KOPT-K1 (cell line): ENCODE data around the gene FOXK1.
"Not testable (repeated sequence)": the region's sequence is repeated elsewhere in the genome, so short reads cannot be mapped to it uniquely, and the experiment has no call there.

ENCODE experiments used
- H3K27ac ChIP-seq: fragments of 200-600 bp; sonication (generic); 2 replicates; pipeline ENCODE4 v1.5.1; 2016; ENCODE audit warnings: antibody characterized with exemption, mild to moderate bottlenecking, low read depth, low read length; ENCODE audit not compliant: poor library complexity, severe bottlenecking
- H3K36me3 ChIP-seq: fragments of 200-600 bp; sonication (generic); 2 replicates; pipeline ENCODE4 v1.5.1; 2017; ENCODE audit warnings: antibody characterized with exemption, mild to moderate bottlenecking, low read length, moderate library complexity; ENCODE audit not compliant: insufficient read depth
- H3K9me3 ChIP-seq: fragments of 200-600 bp; sonication (generic); 2 replicates; pipeline ENCODE4 v1.5.1; 2017; ENCODE audit warnings: antibody characterized with exemption, low read length, mild to moderate bottlenecking; ENCODE audit not compliant: insufficient read depth, poor library complexity, severe bottlenecking

FOXK1 gene

GRCh38 chr7:4791101-4791737 is 109.1 kb downstream of the FOXK1 start:
- Histone ChIP-seq H3K36me3 (peaks cover 74% of the 10 kb centered on the region), H3K27ac (no peak overlapping the region), H3K9me3 (no peaks in the 10 kb centered on the region)

- Histone ChIP-seq H3K36me3 (peaks cover 67% of the 10 kb centered on the region), H3K27ac (no peak overlapping the region), H3K9me3 (no peaks in the 10 kb centered on the region)
Observed at GRCh38 chr7:4791738-4792536, 109.8 kb downstream of the FOXK1 start.

DNA sequence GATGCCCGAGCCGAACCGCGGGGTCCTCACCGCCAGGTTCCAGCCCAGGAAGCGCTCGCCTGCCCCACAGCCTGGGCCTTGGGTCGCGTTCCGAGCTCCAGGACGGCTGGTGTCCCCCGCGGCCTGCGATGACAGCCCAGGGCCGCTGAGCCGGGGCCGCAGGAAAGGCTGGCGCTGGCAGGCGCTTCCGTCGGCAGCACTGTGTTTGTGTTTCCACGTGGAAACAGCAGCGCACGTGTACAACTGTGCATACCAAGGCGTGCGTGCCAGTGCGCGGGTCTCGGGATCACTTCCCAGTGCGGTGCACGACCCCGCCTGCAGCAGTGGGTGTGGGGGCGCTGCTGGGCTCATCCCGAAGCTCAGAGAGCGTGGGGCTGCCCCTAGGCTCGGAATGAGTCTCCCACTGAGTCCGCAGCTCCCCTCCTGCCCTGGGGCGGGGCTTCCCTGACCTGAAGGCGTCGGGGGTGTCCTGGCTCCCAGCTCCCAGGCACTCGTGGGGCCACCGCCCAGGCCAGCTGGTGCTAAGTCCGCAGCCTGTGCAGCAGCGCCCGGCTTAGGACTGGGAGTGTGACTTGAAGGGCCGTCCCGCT is 110.5 kb downstream of the FOXK1 start:
- Histone ChIP-seq H3K27ac (no peak overlapping the region), H3K9me3 (no peaks in the 10 kb centered on the region), H3K36me3 (peaks cover 60% of the 10 kb centered on the region)

DNA sequence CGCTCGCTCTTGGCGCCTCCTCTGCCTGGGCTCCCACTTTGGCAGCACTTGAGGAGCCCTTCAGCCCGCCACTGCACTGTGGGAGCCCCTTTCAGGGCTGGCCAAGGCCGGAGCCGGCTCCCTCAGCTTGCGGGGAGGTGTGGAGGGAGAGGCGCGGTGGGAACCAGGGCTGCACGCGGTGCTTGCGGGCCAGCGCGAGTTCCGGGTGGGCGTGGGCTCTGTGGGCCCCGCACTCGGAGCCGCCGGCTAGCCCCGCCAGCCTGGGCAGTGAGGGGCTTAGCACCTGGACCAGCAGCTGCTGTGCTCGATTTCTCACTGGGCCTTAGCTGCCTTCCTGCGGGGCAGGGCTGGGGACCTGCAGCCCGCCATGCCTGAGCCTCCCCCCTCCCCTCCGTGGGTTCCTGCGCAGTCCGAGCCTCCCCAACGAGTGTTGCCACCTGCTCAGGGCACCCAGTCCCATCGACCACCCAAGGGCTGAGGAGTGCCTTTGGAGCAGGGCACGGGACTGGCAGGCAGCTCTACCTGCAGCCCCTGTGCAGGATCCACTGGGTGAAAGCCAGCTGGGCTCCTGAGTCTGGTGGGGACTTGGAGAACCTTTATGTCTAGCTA is 111.4 kb downstream of the FOXK1 start:
- H3K36me3 ChIP-seq, result peaks cover 51% of the 10 kb centered on the region
- H3K9me3 ChIP-seq, H3K27ac ChIP-seq: not testable (repeated sequence)

GRCh38 chr7:4794171-4794570 is 112.1 kb downstream of the FOXK1 start:
- H3K36me3 ChIP-seq, result peaks cover 44% of the 10 kb centered on the region
- H3K9me3 ChIP-seq, result not testable (repeated sequence)

DNA sequence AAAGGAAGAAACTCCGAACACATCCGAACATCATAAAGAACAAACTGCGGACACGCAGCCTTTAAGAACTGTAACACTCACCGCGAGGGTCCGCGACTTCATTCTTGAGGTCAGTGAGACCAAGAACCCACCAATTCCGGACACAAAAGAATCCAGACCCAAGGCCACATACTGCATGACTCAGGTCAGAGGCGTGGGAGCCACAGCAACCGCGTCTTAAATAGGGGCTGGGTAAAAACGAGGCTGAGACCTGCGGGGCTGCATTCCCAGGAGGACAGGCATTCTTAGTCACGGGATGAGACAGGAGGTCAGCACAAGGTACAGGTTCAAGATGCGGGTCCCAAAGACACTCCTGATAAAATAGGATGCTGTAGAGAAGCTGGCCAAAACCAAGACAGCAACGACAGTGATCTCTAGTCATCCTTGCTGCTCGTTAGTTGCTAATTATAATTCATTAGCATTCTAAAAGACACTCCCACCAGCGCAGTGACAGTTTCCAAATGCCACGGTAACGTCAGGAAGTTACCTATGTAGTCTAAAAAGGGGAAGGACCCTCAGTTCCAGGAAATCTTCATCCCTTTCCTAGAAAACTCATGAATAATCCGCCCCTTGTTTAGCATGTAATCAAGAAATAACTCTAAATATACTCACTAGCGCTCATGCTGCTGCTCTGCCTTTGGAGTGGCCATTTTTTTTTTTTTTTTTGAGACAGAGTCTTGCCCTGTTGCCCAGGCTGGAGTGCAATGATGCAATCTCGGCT is 112.7 kb downstream of the FOXK1 start:
- Histone ChIP-seq H3K9me3 (no peaks in the 10 kb centered on the region), H3K36me3 (peaks cover 38% of the 10 kb centered on the region), H3K27ac (no peak overlapping the region)

More at GRCh38 chr7:4794171-4794570, 112.1 kb downstream of the FOXK1 start:
- H3K27ac ChIP-seq, result not testable (repeated sequence)

DNA sequence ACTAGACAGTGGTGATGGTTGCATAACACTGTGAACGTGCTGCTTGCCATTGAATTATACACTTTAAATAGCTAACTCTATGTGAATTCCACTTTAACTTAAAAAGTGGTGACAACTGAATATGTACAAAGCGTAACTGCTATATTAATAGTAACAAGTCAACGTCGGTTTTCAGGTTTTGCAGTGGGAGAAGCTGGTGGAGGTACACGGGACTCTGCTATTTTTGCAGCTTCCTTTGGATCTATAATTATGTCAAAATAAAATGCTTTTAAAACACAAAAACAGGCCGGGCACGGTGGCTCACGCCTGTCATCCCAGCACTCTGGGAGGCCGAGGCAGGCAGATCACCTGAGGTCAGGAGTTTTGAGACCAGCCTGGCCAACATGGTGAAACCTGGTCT is 114.4 kb downstream of the FOXK1 start:
- Histone ChIP-seq H3K9me3 (no peaks in the 10 kb centered on the region), H3K36me3 (peaks cover 22% of the 10 kb centered on the region), H3K27ac (no peak overlapping the region)

GRCh38 chr7:4797858-4798705 is 116.0 kb downstream of the FOXK1 start:
- H3K9me3 ChIP-seq, result no peaks in the 10 kb centered on the region
- H3K36me3 ChIP-seq, result peaks cover 5% of the 10 kb centered on the region; the same call in 1 of the 2 replicates
- no peak overlapping the region for H3K27ac ChIP-seq

GRCh38 chr7:4798706-4799235 is 116.7 kb downstream of the FOXK1 start:
- Histone ChIP-seq H3K27ac (no peak overlapping the region), H3K9me3 (no peaks in the 10 kb centered on the region), H3K36me3 (peaks cover 5% of the 10 kb centered on the region; the same call in 1 of the 2 replicates)

- peaks cover 2% of the 10 kb centered on the region; the same call in 1 of the 2 replicates for H3K36me3 ChIP-seq
- no peak overlapping the region for H3K27ac ChIP-seq
Observed at GRCh38 chr7:4799508-4800268, 117.6 kb downstream of the FOXK1 start.

DNA sequence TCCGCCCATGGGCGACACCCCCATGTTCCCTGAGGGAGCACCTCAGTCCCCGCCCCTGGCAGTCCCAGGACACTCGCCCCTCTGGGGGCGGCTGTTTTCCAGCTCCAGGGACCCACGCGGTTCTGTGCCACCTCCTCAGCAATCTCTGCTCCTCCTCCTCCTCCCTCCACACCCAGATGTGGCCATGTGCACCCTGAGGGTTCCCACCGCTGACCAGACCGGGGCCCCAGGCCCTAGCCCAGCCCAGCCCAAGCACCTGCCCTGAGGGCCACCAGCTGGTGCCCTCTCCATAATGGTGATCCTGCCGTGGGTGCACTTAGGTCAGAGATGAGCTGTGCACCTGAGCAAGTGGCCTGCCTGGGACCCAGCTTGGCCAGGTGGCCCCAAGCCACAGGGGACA is 118.4 kb downstream of the FOXK1 start:
- H3K27ac ChIP-seq, result no peak overlapping the region
- H3K36me3 ChIP-seq, result no peaks in the 10 kb centered on the region
- no peaks in the 10 kb centered on the region for H3K9me3 ChIP-seq

More at GRCh38 chr7:4799508-4800268, 117.6 kb downstream of the FOXK1 start:
- no peaks in the 10 kb centered on the region for H3K9me3 ChIP-seq

- Histone ChIP-seq H3K9me3 (no peaks in the 10 kb centered on the region), H3K36me3 (no peaks in the 10 kb centered on the region), H3K27ac (no peak overlapping the region)
Observed at GRCh38 chr7:4800926-4801838, 119.1 kb downstream of the FOXK1 start.
